Left lobe of liver (tissue), 2 donors: Measurements from ENCODE around the gene PPEF2. TPM values are rescaled to one million over a fixed set of nuclear protein-coding genes. Genes with fewer than 3 reads are reported as not detected.
"Not testable (repeated sequence)": the region's sequence is repeated elsewhere in the genome, so short reads cannot be mapped to it uniquely, and the experiment has no call there.

Experiments used
- ATAC-seq: fragments of 200-7000 bp; cut with Tn5 transposase; one replicate; pipeline ENCODE4 v1.9.1; 2020; ENCODE audit warnings: mild to moderate bottlenecking, moderate library complexity
- DNase-seq: peaks from one replicate; pipeline ENCODE4 v3.0.0-alpha.2; 2020; ENCODE audit warnings: low spot score
- total RNA-seq: library from RNA; stranded (reverse); gene quantifications from one replicate; pipeline ENCODE4 v1.2.1, GENCODE V29; 2021
- donor health status: DM: no; HTN: no; CAD: no; lungs with moderate emphysema.
- donor health status: DM: no; HTN: yes; CAD: no.

PPEF2 gene
- total RNA-seq, 1 donor from 2014 or later: 0.05 TPM

GRCh38 chr4:75904076-75904475, 1.8 kb upstream of the PPEF2 start:
- ATAC-seq: no peak
- DNase-seq: no peak

GRCh38 chr4:75898536-75898935, 3.7 kb downstream of the PPEF2 start:
- no peak for DNase-seq
- ATAC-seq: no peak

GRCh38 chr4:75895744-75896314, 6.4 kb downstream of the PPEF2 start:
- peak; percentile 98 for ATAC-seq
- no peak for DNase-seq

GRCh38 chr4:75892508-75892907, 9.7 kb downstream of the PPEF2 start:
- ATAC-seq: no peak

GRCh38 chr4:75891611-75892010, 10.6 kb downstream of the PPEF2 start:
- DNase-seq (no peak), ATAC-seq (no peak)

More at GRCh38 chr4:75892508-75892907, 9.7 kb downstream of the PPEF2 start:
- no peak for DNase-seq

- DNase-seq (no peak), ATAC-seq (no peak)
These were observed 12.6 kb downstream of the PPEF2 start for GRCh38 chr4:75889537-75890199.

GRCh38 chr4:75886104-75886503, 16.1 kb downstream of the PPEF2 start:
- DNase-seq (no peak), ATAC-seq (no peak)

- no peak for DNase-seq
- ATAC-seq: no peak
These were observed 20.8 kb downstream of the PPEF2 start for GRCh38 chr4:75881476-75881875.

GRCh38 chr4:75880278-75880677, 22.0 kb downstream of the PPEF2 start:
- no peak for ATAC-seq
- DNase-seq: no peak

- no peak for DNase-seq
- ATAC-seq: no peak
These were observed 24.0 kb downstream of the PPEF2 start for GRCh38 chr4:75878246-75878756.

GRCh38 chr4:75876218-75876617, 26.0 kb downstream of the PPEF2 start:
- DNase-seq (no peak), ATAC-seq (no peak)

- ATAC-seq (no peak), DNase-seq (no peak)
These were observed 33.2 kb downstream of the PPEF2 start for GRCh38 chr4:75869100-75869499.

- DNase-seq (no peak), ATAC-seq (no peak)
These were observed 35.1 kb downstream of the PPEF2 start for GRCh38 chr4:75867130-75867529.

GRCh38 chr4:75860606-75861005, 41.6 kb downstream of the PPEF2 start:
- ATAC-seq (no peak), DNase-seq (no peak)

- no peak for DNase-seq
- no peak for ATAC-seq
These were observed 43.5 kb downstream of the PPEF2 start for GRCh38 chr4:75858721-75859120.

GRCh38 chr4:75849461-75849860, 52.8 kb downstream of the PPEF2 start:
- DNase-seq: no peak
- ATAC-seq: no peak

- DNase-seq (no peak), ATAC-seq (no peak)
These were observed 53.4 kb downstream of the PPEF2 start for GRCh38 chr4:75848891-75849290.

- ATAC-seq: peak; percentile 98
- not testable (repeated sequence) for DNase-seq
These were observed 54.0 kb downstream of the PPEF2 start for GRCh38 chr4:75848171-75848760.

- no peak for DNase-seq
- ATAC-seq: no peak
These were observed 56.3 kb downstream of the PPEF2 start for GRCh38 chr4:75845992-75846391.

GRCh38 chr4:75844151-75844662, 58.0 kb downstream of the PPEF2 start:
- ATAC-seq (peak; percentile 26), DNase-seq (no peak)

GRCh38 chr4:75843596-75843995, 58.7 kb downstream of the PPEF2 start:
- no peak for DNase-seq
- no peak for ATAC-seq
